A673 (cell line): ENCODE data around the gene ETS2.

Source experiments
- EZH2 ChIP-seq: fragments of 200-600 bp; sonication (generic); IDR thresholded peaks from 2 replicates; pipeline ENCODE4 v1.6.1; 2017; ENCODE audit warnings: borderline replicate concordance, low read depth, mild to moderate bottlenecking, mixed read lengths, antibody characterized with exemption, low read length; ENCODE audit not compliant: poor library complexity, severe bottlenecking
- TF ChIP-seq, protein P1 (sequence below): fragments of 300-800, 200-600 bp; sonication (generic); conservative IDR thresholded peaks from 2 replicates; pipeline ENCODE4 v1.5.1; 2017; ENCODE audit warnings: low read depth, mild to moderate bottlenecking, antibody characterized with exemption, low read length, moderate library complexity, mixed read lengths

DNA sequence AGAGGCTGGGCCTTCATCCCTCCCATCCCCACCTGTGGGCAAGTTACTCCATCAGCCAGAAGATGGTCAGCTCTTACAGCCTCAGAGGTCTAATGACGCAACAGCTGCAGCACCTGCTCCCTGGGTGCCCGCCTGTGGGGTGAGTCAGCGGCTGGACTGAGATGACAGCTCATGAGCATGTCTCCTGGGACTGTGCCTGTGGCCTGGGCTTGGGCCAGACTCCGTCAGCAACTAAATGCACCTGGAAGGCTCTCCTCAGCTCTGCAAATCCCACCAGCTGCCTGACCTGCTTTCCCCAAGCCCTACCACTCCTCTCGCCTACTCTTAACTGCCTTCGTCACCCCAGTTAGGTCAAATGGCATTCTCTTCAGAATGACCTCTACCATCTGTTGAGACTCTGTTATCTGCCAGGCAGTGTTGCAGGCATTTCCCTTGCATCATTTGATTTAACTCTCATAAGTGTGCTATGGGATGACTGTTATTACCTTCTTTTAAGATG is 47.7 kb downstream of the ETS2 start:
- TF ChIP-seq, protein P1, sequence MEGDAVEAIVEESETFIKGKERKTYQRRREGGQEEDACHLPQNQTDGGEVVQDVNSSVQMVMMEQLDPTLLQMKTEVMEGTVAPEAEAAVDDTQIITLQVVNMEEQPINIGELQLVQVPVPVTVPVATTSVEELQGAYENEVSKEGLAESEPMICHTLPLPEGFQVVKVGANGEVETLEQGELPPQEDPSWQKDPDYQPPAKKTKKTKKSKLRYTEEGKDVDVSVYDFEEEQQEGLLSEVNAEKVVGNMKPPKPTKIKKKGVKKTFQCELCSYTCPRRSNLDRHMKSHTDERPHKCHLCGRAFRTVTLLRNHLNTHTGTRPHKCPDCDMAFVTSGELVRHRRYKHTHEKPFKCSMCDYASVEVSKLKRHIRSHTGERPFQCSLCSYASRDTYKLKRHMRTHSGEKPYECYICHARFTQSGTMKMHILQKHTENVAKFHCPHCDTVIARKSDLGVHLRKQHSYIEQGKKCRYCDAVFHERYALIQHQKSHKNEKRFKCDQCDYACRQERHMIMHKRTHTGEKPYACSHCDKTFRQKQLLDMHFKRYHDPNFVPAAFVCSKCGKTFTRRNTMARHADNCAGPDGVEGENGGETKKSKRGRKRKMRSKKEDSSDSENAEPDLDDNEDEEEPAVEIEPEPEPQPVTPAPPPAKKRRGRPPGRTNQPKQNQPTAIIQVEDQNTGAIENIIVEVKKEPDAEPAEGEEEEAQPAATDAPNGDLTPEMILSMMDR: no peak
- no peak for TF ChIP-seq EZH2
